Keratinocyte (primary cell): ENCODE measurements around the gene C22orf15.

Experiments
- CTCF ChIP-seq, 3 experiments: IDR thresholded peaks in 1 of 3; conservative IDR thresholded peaks in 1 of 3; optimal IDR thresholded peaks in 1 of 3; 2 replicates in 2 of 3; 3 replicates in 1 of 3; pipeline versions ENCODE3 to v1.5.1; 2011; ENCODE audit warnings: low read length in 3 of 3, mild to moderate bottlenecking in 3 of 3, moderate library complexity in 2 of 3, control low read depth in 1 of 3, inconsistent platforms in 1 of 3; ENCODE audit not compliant: insufficient read depth in 2 of 3; ENCODE audit errors: extremely low read depth in 1 of 3
- EZH2 ChIP-seq: IDR thresholded peaks from one replicate; pipeline ENCODE4 v1.6.1; 2012; ENCODE audit warnings: inconsistent platforms, mild to moderate bottlenecking, low read length, moderate library complexity

- TF ChIP-seq CTCF (optimal IDR thresholded peaks at IDR 0.05 in 1 of 3, IDR thresholded peaks at IDR 0.05 in 1 of 3, conservative IDR thresholded peaks at IDR 0.05 in 1 of 3; ENCODE audit: extremely low read depth in 1 of 3, insufficient read depth in 2 of 3, low read length in 3 of 3): no peak
- no peak for TF ChIP-seq EZH2
These were observed 2.7 kb upstream of the C22orf15 start for GRCh38 chr22:23760056-23760455.
